SU-DHL-6 (cell line): ENCODE results near the gene ST6GALNAC3.
A peak's percentile ranks its signal among the peaks of the same experiment; 100 is the strongest.

Source experiments
- H2AFZ ChIP-seq: fragments of 200-600 bp; sonication (generic); 2 replicates; pipeline ENCODE4 v1.6.1; 2014; ENCODE audit warnings: low read depth, mild to moderate bottlenecking, moderate library complexity, mixed read lengths, antibody characterized with exemption, low read length; ENCODE audit not compliant: severe bottlenecking
- H3F3A ChIP-seq: fragments of 200-600 bp; shearing (Covaris generic); 2 replicates; pipeline ENCODE4 v1.6.0; 2016; ENCODE audit warnings: antibody characterized with exemption, mild to moderate bottlenecking; ENCODE audit not compliant: insufficient read depth
- H3K27ac ChIP-seq: fragments of 200-600 bp; sonication (generic); 2 replicates; pipeline ENCODE4 v1.5.1; 2016; ENCODE audit warnings: low read depth, mild to moderate bottlenecking, low read length, moderate library complexity, mixed read lengths
- H3K27me3 ChIP-seq: fragments of 200-600 bp; sonication (generic), shearing (Covaris generic); 2 replicates; pipeline ENCODE4 v1.6.0; 2014; ENCODE audit warnings: mild to moderate bottlenecking, low read length
- H3K36me3 ChIP-seq: fragments of 200-600 bp; sonication (generic); 2 replicates; pipeline ENCODE4 v1.6.1; 2014; ENCODE audit warnings: mild to moderate bottlenecking, low read length, mixed read lengths
- H3K4me2 ChIP-seq: fragments of 300-600, 200-600 bp; shearing (Covaris generic), sonication (generic); 2 replicates; pipeline ENCODE4 v1.6.0; 2014; ENCODE audit warnings: low read length, low read depth, mild to moderate bottlenecking; ENCODE audit not compliant: poor library complexity, severe bottlenecking
- H3K4me3 ChIP-seq: fragments of 200-600 bp; sonication (generic); 2 replicates; pipeline ENCODE4 v1.5.1; 2014; ENCODE audit warnings: antibody characterized with exemption, low read length, mild to moderate bottlenecking, mixed read lengths; ENCODE audit not compliant: insufficient read depth, poor library complexity, severe bottlenecking
- H3K79me2 ChIP-seq: fragments of 200-600 bp; sonication (generic); 2 replicates; pipeline ENCODE4 v1.6.1; 2014; ENCODE audit warnings: mild to moderate bottlenecking, low read length, moderate library complexity; ENCODE audit not compliant: insufficient read depth
- H3K9ac ChIP-seq: fragments of 200-600 bp; sonication (generic); 2 replicates; pipeline ENCODE4 v1.7.0; 2014; ENCODE audit warnings: mild to moderate bottlenecking, low read length
- H3K9me2 ChIP-seq: fragments of 200-600 bp; sonication (generic); replicated peaks from 2 replicates; pipeline ENCODE4 v1.6.1; 2014; ENCODE audit warnings: low read length; ENCODE audit not compliant: insufficient read depth
- H3K9me3 ChIP-seq: fragments of 200-600 bp; sonication (generic); 2 replicates; pipeline ENCODE4 v1.6.1; 2014; ENCODE audit warnings: low read length, mixed read lengths; ENCODE audit not compliant: insufficient read depth
- H4K20me1 ChIP-seq: fragments of 200-600 bp; sonication (generic); 2 replicates; pipeline ENCODE4 v1.6.1; 2014; ENCODE audit warnings: low read depth, mild to moderate bottlenecking, antibody characterized with exemption, low read length, moderate library complexity, mixed read lengths
- CTCF ChIP-seq: fragments of 200-600 bp; sonication (generic); IDR thresholded peaks from one replicate; pipeline ENCODE4 v1.5.1; 2017; ENCODE audit warnings: antibody characterized with exemption, mild to moderate bottlenecking, low read length, moderate library complexity; ENCODE audit not compliant: insufficient read depth, poor library complexity, severe bottlenecking
- EZH2phosphoT487 ChIP-seq: fragments of 200-600 bp; sonication (generic), shearing (Covaris generic); conservative IDR thresholded peaks from 2 replicates; pipeline ENCODE4 v1.6.1; 2018; ENCODE audit warnings: mild to moderate bottlenecking, antibody characterized with exemption, low read length, moderate library complexity, mixed read lengths

Gene ST6GALNAC3

GRCh38 chr1:76148460-76148859, 73.9 kb downstream of the ST6GALNAC3 start:
- no peaks in the 10 kb centered on the region for H3K27me3 ChIP-seq
- H3K9ac ChIP-seq: no peak overlapping the region
- no peak overlapping the region for H3K27ac ChIP-seq
- no peak overlapping the region for H3K4me2 ChIP-seq
- no peaks in the 10 kb centered on the region for H3K9me3 ChIP-seq
- no peaks in the 10 kb centered on the region for H4K20me1 ChIP-seq
- H3F3A ChIP-seq: no peaks in the 10 kb centered on the region
- no peak overlapping the region for H3K4me3 ChIP-seq
- no peak overlapping the region for H2AFZ ChIP-seq
- no peaks in the 10 kb centered on the region for H3K9me2 ChIP-seq
- no peak for TF ChIP-seq EZH2phosphoT487
- TF ChIP-seq CTCF: no peak
- H3K79me2 ChIP-seq: no peaks in the 10 kb centered on the region
- no peaks in the 10 kb centered on the region for H3K36me3 ChIP-seq

GRCh38 chr1:76153841-76154205, 79.3 kb downstream of the ST6GALNAC3 start:
- H3K4me3 ChIP-seq: no peak overlapping the region
- H2AFZ ChIP-seq: no peak overlapping the region

GRCh38 chr1:76154206-76154956, 79.8 kb downstream of the ST6GALNAC3 start:
- no peaks in the 10 kb centered on the region for H3F3A ChIP-seq
- peak overlapping the region; percentile 36 for H3K9ac ChIP-seq
- no peak overlapping the region for H3K27ac ChIP-seq
- no peaks in the 10 kb centered on the region for H3K36me3 ChIP-seq
- no peaks in the 10 kb centered on the region for H3K9me2 ChIP-seq
- peak overlapping the region; percentile 97 for H2AFZ ChIP-seq
- no peaks in the 10 kb centered on the region for H3K79me2 ChIP-seq
- H3K4me3 ChIP-seq: peak overlapping the region; percentile 36
- peak overlapping the region; percentile 63 for H3K4me2 ChIP-seq
- TF ChIP-seq EZH2phosphoT487 (no peak), CTCF (peak; percentile 67)
- no peaks in the 10 kb centered on the region for H4K20me1 ChIP-seq
- H3K9me3 ChIP-seq: no peaks in the 10 kb centered on the region
- H3K27me3 ChIP-seq: no peaks in the 10 kb centered on the region

More at GRCh38 chr1:76153841-76154205, 79.3 kb downstream of the ST6GALNAC3 start:
- no peak overlapping the region for H3K27ac ChIP-seq
- H3K9ac ChIP-seq: no peak overlapping the region
- TF ChIP-seq EZH2phosphoT487 (no peak), CTCF (no peak)
- no peaks in the 10 kb centered on the region for H3K9me3 ChIP-seq
- H3K79me2 ChIP-seq: no peaks in the 10 kb centered on the region
- H3F3A ChIP-seq: no peaks in the 10 kb centered on the region
- no peaks in the 10 kb centered on the region for H4K20me1 ChIP-seq
- H3K36me3 ChIP-seq: no peaks in the 10 kb centered on the region
- H3K4me2 ChIP-seq: no peak overlapping the region
- no peaks in the 10 kb centered on the region for H3K9me2 ChIP-seq
- H3K27me3 ChIP-seq: no peaks in the 10 kb centered on the region
